IPS-15b (cell line): Measurements from ENCODE around the gene KISS1R.
"Not testable (repeated sequence)": the region's sequence is repeated elsewhere in the genome, so short reads cannot be mapped to it uniquely, and the experiment has no call there.

Experiments
- H3K27me3 ChIP-seq: one replicate; pipeline ENCODE4 v1.6.1; 2013; ENCODE audit warnings: low read length; ENCODE audit not compliant: control insufficient read depth, insufficient read depth
- H3K36me3 ChIP-seq: one replicate; pipeline ENCODE4 v1.6.1; 2013; ENCODE audit warnings: low read length; ENCODE audit not compliant: control insufficient read depth, insufficient read depth
- H3K4me1 ChIP-seq: one replicate; pipeline ENCODE4 v1.6.1; 2013; ENCODE audit warnings: mild to moderate bottlenecking, low read length; ENCODE audit not compliant: control insufficient read depth, insufficient read depth
- H3K4me3 ChIP-seq: one replicate; pipeline ENCODE4 v1.5.1; 2013; ENCODE audit warnings: low read depth, low read length
- H3K9ac ChIP-seq: one replicate; pipeline ENCODE4 v1.6.1; 2013; ENCODE audit warnings: low read depth, mild to moderate bottlenecking, low read length
- H3K9me3 ChIP-seq: one replicate; pipeline ENCODE4 v1.6.1; 2013; ENCODE audit warnings: mild to moderate bottlenecking, low read length; ENCODE audit not compliant: control insufficient read depth, insufficient read depth

Gene KISS1R

DNA sequence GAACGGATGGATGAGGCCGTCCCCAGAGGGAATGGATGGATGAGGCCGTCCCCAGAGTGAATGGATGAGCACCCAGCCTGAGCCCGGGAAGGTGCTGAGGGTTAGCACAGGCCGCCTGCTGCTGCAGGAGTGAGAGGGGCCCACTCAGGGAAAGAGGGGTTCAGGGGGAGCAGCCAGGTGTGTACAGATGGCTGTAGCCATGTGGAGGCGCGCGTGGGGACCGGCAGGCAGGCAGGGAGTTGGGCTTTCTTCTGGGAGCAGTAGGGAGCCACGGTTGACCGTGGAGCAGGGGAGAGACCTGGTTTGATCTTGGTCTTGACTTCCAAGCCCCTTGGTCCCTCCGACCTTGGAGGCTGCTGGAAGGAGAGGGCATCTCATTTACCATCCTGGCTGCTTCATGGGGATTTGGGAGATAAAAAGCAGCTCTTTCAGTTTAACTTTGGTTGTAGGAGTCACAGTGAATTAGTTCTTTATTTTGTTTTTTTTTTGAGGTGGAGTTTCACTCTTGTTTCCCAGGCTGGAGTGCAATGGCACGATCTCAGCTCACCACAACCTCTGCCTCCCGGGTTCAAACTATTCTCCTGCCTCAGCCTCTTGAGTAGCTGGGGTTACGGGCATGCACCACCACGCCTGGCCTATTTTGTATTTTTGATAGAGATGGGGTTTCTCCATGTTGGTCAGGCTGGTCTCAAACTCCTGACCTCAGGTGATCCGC lies 33.4 kb downstream of the KISS1R start:
- Histone ChIP-seq H3K27me3 (no peaks in the 10 kb centered on the region), H3K9me3 (no peaks in the 10 kb centered on the region), H3K36me3 (peaks cover 6% of the 10 kb centered on the region), H3K4me1 (no peaks in the 10 kb centered on the region), H3K9ac (no peak overlapping the region), H3K4me3 (no peak overlapping the region)

DNA sequence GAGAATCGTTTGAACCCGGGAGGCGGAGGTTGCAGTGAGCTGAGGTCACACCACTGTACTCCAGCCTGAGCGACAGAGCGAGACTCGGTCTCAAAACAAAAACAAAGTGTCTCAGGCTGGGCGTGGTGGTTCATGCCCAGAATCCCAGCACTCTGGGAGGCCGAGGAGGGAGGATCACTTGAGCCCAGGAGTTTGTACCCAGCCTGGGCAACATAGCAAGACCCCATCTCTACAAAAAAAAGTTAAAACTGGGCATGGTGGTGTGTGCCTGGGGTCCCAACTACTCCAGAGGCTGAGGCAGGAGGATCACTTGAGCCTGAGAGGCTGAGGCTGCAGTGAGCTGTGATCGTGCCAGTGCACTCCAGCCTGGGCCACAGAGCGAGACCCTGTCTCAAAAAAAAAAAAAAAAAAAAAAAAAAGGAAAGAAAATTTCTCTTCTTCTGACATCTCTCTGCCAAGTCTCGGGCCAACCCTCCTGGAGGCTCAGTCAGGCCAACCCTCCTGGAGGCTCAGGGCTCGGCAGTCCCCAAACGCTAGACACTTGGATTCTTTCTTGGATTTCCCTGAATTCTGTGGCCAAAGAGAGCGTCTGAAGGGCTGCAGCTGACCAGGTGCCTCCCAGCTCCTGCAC lies 35.0 kb downstream of the KISS1R start:
- no peaks in the 10 kb centered on the region for H3K27me3 ChIP-seq
- H3K4me3 ChIP-seq = no peak overlapping the region
- H3K9me3 ChIP-seq = no peaks in the 10 kb centered on the region
- peak overlapping the region; percentile 60 for H3K9ac ChIP-seq
- H3K36me3 ChIP-seq = peaks cover 5% of the 10 kb centered on the region
- H3K4me1 ChIP-seq = no peaks in the 10 kb centered on the region

DNA sequence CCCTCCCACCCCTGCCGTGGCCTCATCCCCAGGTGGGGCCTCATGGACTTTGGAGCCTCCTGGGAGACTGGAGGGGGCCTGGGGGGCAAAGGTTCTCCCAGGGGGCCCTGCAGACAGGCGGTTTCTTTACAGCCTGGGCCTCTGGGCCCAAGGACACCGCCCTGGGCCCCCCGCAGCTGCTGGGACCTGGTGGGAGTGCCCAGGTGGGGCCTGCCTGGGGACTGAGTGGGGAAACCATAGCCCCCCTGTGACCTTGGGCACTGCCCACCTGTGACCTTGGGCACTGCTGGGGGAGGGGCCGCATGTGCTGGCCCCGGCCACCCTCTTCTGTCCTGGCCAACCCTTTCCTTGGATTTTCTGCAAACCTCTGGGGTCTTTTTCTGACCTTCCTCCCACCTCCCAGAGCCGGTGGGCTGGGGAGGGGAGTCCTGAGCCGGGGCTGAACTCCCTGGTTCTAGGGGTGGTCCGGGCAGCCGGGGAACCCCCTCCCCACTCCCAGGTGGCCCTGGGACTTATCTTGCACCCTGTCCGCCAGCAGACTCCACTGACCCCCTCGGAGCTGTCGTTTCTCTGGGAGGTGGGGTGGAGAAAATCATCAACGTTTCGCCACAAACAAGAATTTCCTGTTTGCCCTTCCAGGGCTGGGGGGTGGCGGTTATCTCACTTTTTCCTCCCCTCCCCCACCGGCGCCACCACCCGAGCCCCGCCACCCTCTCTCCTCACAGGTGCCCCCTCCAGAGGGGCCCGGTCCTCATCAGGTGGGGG lies 35.7 kb downstream of the KISS1R start:
- no peaks in the 10 kb centered on the region for H3K27me3 ChIP-seq
- H3K36me3 ChIP-seq = peaks cover under 1% of the 10 kb centered on the region
- no peaks in the 10 kb centered on the region for H3K9me3 ChIP-seq
- peak overlapping the region; percentile 60 for H3K9ac ChIP-seq
- H3K4me3 ChIP-seq = peak overlapping the region; percentile 4
- no peaks in the 10 kb centered on the region for H3K4me1 ChIP-seq

DNA sequence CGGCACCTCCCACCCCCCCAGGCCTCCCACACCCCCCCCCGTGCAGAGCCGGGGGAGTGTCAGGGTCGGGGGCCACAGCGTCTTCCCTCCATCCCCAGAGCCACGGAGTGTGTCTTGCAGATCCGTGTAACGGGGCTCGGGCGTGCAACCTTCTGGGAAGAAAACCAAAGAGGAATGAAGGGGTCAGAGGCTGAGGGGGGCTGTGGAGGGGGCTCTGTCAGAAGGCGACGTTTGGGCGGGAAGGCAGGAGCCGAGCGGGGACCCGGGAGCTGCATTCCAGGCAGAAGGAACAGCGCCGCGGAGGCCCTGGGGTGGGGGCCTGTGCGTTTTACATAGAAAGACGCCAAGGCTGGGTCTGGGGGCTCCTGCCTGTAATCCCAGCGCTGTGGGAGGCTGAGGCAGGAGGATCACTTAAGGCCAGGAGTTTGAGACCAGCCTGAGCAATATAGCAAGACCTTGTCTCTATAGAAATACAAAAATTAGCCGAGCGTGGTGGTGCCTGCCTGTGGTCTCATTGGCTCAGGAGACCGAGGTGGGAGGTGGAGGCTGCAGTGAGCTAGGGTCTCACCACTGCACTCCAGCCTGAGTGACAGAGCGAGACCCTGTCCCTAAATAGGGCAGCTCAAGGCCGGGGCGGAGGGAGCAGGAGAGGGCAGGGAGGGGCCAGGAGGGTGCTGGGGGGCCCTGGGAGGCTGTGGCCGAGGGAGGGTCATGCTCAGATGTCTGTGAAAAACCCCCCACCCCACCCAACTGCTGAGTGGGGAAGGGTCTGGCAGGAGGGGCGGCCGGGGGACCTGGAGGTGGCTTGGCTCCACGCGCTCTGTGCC lies 36.5 kb downstream of the KISS1R start:
- H3K4me3 ChIP-seq = no peak overlapping the region
- H3K27me3 ChIP-seq = no peaks in the 10 kb centered on the region
- H3K9ac ChIP-seq = no peak overlapping the region
- no peaks in the 10 kb centered on the region for H3K9me3 ChIP-seq
- H3K4me1 ChIP-seq = no peaks in the 10 kb centered on the region
- H3K36me3 ChIP-seq = no peaks in the 10 kb centered on the region

DNA sequence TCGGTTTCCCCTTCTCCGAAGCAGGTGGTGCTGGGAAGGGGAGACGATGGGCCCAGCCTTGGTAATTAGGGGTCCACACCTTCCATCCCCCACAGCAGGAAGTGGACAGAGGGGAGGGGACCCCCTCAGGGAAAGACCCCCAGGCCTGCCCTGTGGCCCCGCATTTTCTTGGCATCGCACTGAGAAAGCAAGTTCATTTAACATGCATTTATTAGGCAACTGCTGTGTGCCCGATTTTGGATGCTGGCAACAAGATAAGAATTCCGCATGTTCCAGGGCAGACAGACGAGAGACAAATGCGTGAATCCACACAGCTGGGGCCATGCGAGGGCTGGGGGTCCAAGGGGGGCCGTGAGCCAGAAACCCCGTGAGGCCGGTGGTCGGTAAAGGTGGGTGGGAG lies 37.1 kb downstream of the KISS1R start:
- Histone ChIP-seq H3K36me3 (no peaks in the 10 kb centered on the region), H3K9ac (peak overlapping the region; percentile 24), H3K27me3 (no peaks in the 10 kb centered on the region), H3K9me3 (no peaks in the 10 kb centered on the region), H3K4me1 (no peaks in the 10 kb centered on the region), H3K4me3 (no peak overlapping the region)

DNA sequence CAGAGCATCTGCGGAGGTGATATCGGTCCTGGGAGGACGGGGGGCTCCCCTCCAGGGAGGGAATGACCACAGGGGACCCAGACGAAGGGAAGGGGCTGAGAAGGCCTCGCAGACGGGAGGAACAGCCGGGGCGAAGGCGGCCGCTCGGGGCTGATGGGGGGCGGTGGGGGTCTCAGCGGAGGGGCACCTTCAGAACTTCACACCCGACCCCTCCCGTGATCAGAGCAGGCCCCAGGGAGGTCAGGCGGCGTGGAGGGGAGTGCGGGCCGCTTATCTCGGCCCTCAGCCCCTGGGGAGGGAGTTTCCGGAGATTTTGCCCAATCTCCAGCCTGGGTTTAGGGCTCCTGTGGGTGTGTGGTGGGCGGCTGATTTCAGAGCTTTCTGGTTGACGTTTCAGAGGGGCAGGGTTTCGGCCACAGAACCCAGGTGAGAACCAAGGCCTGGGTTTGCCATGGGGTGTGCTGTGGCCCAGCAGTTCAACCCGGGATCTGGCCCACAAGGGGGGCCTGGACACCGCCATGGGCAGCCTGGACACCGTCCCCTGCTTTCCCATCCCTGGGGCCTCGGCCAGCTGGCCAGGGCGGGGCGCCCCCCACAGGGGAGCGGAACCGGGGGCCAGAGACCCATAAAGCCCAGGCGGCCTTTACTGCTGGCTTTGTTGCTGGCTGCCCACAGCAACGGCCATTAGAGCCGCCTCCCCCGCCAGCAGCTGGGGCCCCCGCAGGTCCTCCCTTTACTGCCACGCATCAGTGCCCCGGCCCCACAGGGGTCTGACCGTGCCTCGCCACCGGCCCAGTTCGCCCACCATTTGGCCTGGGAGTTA lies 37.8 kb downstream of the KISS1R start:
- H3K4me3 ChIP-seq = no peak overlapping the region
- no peaks in the 10 kb centered on the region for H3K4me1 ChIP-seq

DNA sequence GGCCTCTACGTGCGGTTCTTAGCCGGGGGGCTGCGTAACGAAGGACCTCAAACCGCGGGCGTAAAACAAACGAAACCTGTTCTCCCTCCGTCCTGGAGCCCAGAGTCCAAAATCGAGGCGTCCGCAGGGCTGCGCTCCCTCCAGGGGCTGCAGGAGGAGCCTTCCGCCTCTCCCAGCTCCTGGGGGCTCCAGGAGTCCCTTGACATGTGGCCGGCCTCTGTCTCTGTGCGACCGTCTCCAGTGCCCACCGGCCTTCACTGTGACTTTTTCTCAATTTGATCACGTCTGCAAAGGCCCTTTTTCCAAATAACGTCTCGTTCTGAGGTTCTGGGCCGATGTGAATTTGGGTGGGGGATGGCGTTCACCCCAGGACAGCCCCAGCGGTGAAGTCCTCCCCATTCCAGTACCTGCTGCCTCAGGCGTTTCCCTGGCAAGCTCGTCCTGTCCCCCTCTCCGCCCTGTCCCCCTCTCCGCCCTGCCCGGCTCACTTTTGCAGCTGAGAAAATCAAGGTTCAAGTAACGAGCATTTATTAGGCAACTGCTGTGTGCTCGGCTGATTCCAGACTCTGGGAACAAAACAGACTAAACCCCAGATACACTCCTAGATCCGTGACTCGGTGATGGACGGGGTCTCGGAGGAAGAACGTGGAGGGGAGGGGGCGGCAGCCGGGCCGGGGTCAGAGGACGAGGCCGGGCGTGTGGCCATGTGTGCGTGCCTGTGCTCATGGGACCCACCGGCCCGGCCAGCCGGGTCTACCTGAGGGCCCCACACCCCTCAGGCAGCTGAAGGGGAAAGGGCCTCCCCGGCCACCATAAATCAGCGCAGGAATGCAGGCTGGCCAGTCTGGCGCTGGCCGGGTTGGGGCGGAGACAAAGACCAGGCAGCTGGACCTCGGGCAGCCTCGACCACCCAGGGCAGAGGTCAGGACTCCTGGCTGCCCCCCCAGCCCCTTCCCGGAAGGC lies 39.0 kb downstream of the KISS1R start:
- no peak overlapping the region for H3K4me3 ChIP-seq
- H3K9me3 ChIP-seq = no peaks in the 10 kb centered on the region
- H3K4me1 ChIP-seq = no peaks in the 10 kb centered on the region
- H3K36me3 ChIP-seq = peaks cover 15% of the 10 kb centered on the region
- H3K27me3 ChIP-seq = no peaks in the 10 kb centered on the region
- peak overlapping the region; percentile 5 for H3K9ac ChIP-seq

More for the DNA sequence above, 37.8 kb downstream of the KISS1R start:
- Histone ChIP-seq H3K27me3 (no peaks in the 10 kb centered on the region), H3K9me3 (no peaks in the 10 kb centered on the region), H3K36me3 (peaks cover 5% of the 10 kb centered on the region), H3K9ac (peak overlapping the region; percentile 24)

DNA sequence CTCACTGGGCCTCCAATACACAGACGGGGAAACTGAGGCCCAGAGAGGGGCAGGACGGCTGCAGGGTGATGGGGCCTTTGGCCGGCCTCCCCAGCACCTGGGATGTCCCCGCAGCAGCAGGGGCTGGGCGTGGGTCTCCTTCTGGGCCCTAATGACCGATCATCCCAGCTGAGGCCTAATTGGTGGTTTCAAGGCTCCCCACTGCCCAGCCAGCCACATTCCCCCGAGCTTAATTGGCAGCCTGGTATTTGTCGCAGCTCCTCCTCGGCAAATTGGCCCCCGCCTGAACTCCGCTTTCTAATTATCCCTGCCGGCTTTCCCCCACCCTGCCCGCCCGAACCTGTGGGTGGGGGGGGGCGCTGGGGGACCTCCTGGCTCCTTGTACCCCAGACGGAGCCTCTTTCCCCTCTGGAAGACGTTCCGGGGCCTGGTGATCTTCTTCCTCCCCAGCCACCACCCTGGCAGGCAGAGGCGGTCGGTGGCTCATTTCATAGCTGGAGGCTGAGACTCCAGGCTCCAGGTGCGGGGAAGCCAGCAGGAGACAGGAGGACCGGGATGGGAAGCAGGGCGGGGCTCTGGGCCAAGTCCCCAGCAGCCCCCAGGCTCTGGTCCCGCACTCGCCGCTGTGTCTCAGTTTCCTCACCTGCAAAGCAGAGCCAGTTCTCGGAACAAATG lies 39.8 kb downstream of the KISS1R start:
- H3K36me3 ChIP-seq = peaks cover 15% of the 10 kb centered on the region
- H3K9ac ChIP-seq = no peak overlapping the region
- no peaks in the 10 kb centered on the region for H3K9me3 ChIP-seq
- H3K27me3 ChIP-seq = no peaks in the 10 kb centered on the region
- H3K4me3 ChIP-seq = no peak overlapping the region
- no peaks in the 10 kb centered on the region for H3K4me1 ChIP-seq

DNA sequence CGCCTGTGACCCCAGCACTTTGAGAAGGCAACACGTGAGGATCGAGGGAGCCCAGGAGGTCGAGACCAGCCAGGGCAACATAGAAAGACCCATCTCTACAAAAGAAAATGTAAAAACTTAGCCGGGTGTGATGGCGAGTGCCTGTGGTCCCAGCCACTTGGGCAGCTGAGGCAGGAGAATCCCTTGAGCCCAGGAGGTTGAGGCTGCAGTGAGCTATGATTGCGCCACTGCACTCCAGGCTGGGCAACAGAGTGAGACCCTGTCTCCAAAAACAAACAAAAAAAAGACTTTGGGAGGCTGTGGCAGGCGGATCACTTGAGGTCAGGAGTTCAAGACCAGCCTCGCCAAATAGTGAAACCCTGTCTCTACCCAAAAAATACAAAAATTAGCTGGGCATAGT lies 40.4 kb downstream of the KISS1R start:
- H3K9me3 ChIP-seq, H3K4me1 ChIP-seq, H3K9ac ChIP-seq, H3K27me3 ChIP-seq, H3K4me3 ChIP-seq: not testable (repeated sequence)
- H3K36me3 ChIP-seq = peaks cover 15% of the 10 kb centered on the region
